AG10803 (cell line): ENCODE results near the gene MUC13.

Experiments
- DNase-seq: peaks from one replicate; pipeline ENCODE4 v3.0.0; 2010; ENCODE audit warnings: low read depth
- H3K4me3 ChIP-seq: 2 replicates; pipeline ENCODE4 v1.5.1; 2011; ENCODE audit warnings: mild to moderate bottlenecking, low read length, control low read depth
- CTCF ChIP-seq: conservative IDR thresholded peaks from 2 replicates; pipeline ENCODE4 v1.5.1; 2011; ENCODE audit warnings: mild to moderate bottlenecking, low read length, control low read depth, inconsistent platforms

MUC13 gene

GRCh38 chr3:124888482-124889441 lies 45.8 kb downstream of the MUC13 start:
- H3K4me3 ChIP-seq = no peak overlapping the region
- no peak for DNase-seq
- no peak for TF ChIP-seq CTCF

- no peak for TF ChIP-seq CTCF
- no peak for DNase-seq
- H3K4me3 ChIP-seq = peak overlapping the region; percentile 85
These were observed 46.6 kb downstream of the MUC13 start for GRCh38 chr3:124887932-124888298.

GRCh38 chr3:124887177-124887931 lies 47.2 kb downstream of the MUC13 start, which contains the start of gene ITGB5:
Gene ITGB5, minus strand, starts transcription at chr3:124887365. Its CDS starts 365 bp downstream, at chr3:124887000.
- peak within 1 kb of the TSS; percentile 85 for H3K4me3 ChIP-seq
- no peak for TF ChIP-seq CTCF

GRCh38 chr3:124886168-124887056 lies 48.1 kb downstream of the MUC13 start:
- H3K4me3 ChIP-seq = peak overlapping the region; percentile 85
- TF ChIP-seq CTCF = no peak
- peak; percentile 63 for DNase-seq

More at GRCh38 chr3:124887177-124887931, 47.2 kb downstream of the MUC13 start, which contains the start of gene ITGB5:
- peak; percentile 86 for DNase-seq

- H3K4me3 ChIP-seq = peak overlapping the region; percentile 85
- peak; percentile 85 for DNase-seq
- TF ChIP-seq CTCF = no peak
These were observed 48.9 kb downstream of the MUC13 start for GRCh38 chr3:124885466-124886167.
